MM.1S (cell line): ENCODE measurements around the gene RPH3AL.

Source experiments
- DNase-seq: peaks from one replicate; pipeline ENCODE4 v3.0.0-alpha.2; 2015
- H2AFZ ChIP-seq: fragments of 300-600 bp; sonication (generic); 2 replicates; pipeline ENCODE4 v1.6.0; 2016; ENCODE audit warnings: antibody characterized with exemption, low read length
- H3F3A ChIP-seq: fragments of 300-600 bp; sonication (generic); 2 replicates; pipeline ENCODE4 v1.6.1; 2016; ENCODE audit warnings: mild to moderate bottlenecking, antibody characterized with exemption, low read length, moderate library complexity, mixed read lengths; ENCODE audit not compliant: insufficient read depth
- H3K27ac ChIP-seq: fragments of 300-600 bp; sonication (generic); 2 replicates; pipeline ENCODE4 v1.5.1; 2016; ENCODE audit warnings: mild to moderate bottlenecking, low read length
- H3K27me3 ChIP-seq: fragments of 300-600 bp; sonication (generic); replicated peaks from 2 replicates; pipeline ENCODE4 v1.6.0; 2016; ENCODE audit warnings: low read length; ENCODE audit not compliant: insufficient read depth
- H3K36me3 ChIP-seq: fragments of 300-600 bp; sonication (generic); replicated peaks from 2 replicates; pipeline ENCODE4 v1.6.1; 2016; ENCODE audit warnings: mild to moderate bottlenecking, low read length, mixed read lengths; ENCODE audit not compliant: insufficient read depth
- H3K4me1 ChIP-seq: fragments of 300-600 bp; sonication (generic); 2 replicates; pipeline ENCODE4 v1.6.1; 2016; ENCODE audit warnings: low read length, mixed read lengths
- H3K4me2 ChIP-seq: fragments of 300-600 bp; sonication (generic); 2 replicates; pipeline ENCODE4 v1.6.0; 2016; ENCODE audit warnings: low read depth, low read length
- H3K4me3 ChIP-seq: fragments of 300-600 bp; sonication (generic); 2 replicates; pipeline ENCODE4 v1.5.1; 2016; ENCODE audit warnings: low read length, mixed read lengths
- H3K79me2 ChIP-seq: fragments of 300-600 bp; sonication (generic); 2 replicates; pipeline ENCODE4 v1.6.1; 2016; ENCODE audit warnings: mixed run types, low read length, mixed read lengths
- H3K9ac ChIP-seq: fragments of 300-600 bp; sonication (generic); 2 replicates; pipeline ENCODE4 v1.6.1; 2016; ENCODE audit warnings: low read length, mixed read lengths
- H3K9me2 ChIP-seq: fragments of 300-600 bp; sonication (generic); replicated peaks from 2 replicates; pipeline ENCODE4 v1.6.1; 2016; ENCODE audit warnings: mild to moderate bottlenecking, low read length, mixed read lengths; ENCODE audit not compliant: insufficient read depth
- H3K9me3 ChIP-seq: fragments of 300-600 bp; sonication (generic); replicated peaks from 2 replicates; pipeline ENCODE4 v1.6.1; 2016; ENCODE audit warnings: mild to moderate bottlenecking, low read length, mixed read lengths; ENCODE audit not compliant: insufficient read depth
- H4K20me1 ChIP-seq: fragments of 300-600 bp; sonication (generic); 2 replicates; pipeline ENCODE4 v1.6.1; 2016; ENCODE audit warnings: mild to moderate bottlenecking, low read length, moderate library complexity, mixed read lengths; ENCODE audit not compliant: insufficient read depth
- CTCF ChIP-seq: fragments of 300-600 bp; sonication (generic); IDR thresholded peaks from 2 replicates; pipeline ENCODE4 v1.5.1; 2016; ENCODE audit warnings: antibody characterized with exemption, low read length, mixed read lengths
- EZH2 ChIP-seq: fragments of 300-600 bp; sonication (generic); optimal IDR thresholded peaks from 2 replicates; pipeline ENCODE3; 2017; ENCODE audit warnings: low read depth, mild to moderate bottlenecking, antibody characterized with exemption, low read length, mixed read lengths
- EZH2phosphoT487 ChIP-seq: fragments of 300-600 bp; sonication (generic); IDR thresholded peaks from 2 replicates; pipeline ENCODE4 v1.6.1; 2018; ENCODE audit warnings: antibody characterized with exemption, low read length

The RPH3AL gene

DNA sequence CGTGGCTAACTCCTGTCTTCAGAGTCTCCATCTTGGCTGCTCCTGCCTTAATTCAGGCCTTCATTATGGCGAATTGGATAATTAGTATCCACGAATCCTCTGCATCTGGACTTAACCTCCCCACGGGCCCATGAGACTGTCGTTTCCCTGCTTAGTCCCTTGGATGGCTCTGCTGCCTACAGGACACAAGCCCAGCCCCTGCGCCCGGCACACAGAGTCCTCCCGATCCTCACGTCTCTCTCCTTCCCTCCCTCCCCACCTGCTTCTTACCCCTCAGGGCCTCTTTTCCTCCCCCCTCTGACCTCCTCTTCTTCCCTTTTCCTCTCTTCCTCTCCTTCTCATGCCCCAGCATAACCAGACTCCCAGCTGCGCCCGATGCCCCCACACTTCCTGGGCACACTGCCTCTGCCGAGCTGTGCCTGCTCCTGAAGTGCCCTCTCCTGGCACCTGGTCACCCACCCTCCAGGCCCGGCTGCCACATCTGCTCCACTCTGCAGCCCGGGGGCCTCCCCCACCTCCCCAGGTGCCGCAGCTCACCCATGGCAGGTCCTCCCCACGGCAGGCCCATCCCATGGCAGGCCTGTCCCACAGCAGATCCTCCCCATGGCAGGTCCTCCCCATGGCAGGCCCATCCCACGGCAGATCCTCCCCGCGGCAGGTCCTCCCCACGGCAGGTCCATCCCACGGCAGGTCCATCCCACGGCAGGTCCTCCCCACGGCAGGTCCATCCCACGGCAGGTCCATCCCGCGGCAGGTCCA, 45.9 kb downstream of the RPH3AL start:
- Histone ChIP-seq H3K36me3 (no peaks in the 10 kb centered on the region), H3K27me3 (peaks cover 88% of the 10 kb centered on the region), H3F3A (no peaks in the 10 kb centered on the region), H3K9me2 (no peaks in the 10 kb centered on the region), H3K4me1 (no peaks in the 10 kb centered on the region), H3K79me2 (no peaks in the 10 kb centered on the region), H3K27ac (no peak overlapping the region), H2AFZ (no peak overlapping the region), H4K20me1 (no peaks in the 10 kb centered on the region), H3K4me3 (no peak overlapping the region), H3K9ac (no peak overlapping the region), H3K4me2 (no peak overlapping the region), H3K9me3 (no peaks in the 10 kb centered on the region)
- DNase-seq: no peak
- no peak for TF ChIP-seq EZH2
- TF ChIP-seq CTCF: no peak
- TF ChIP-seq EZH2phosphoT487: no peak

GRCh38 chr17:306116-306515, 46.5 kb downstream of the RPH3AL start:
- Histone ChIP-seq H4K20me1 (no peaks in the 10 kb centered on the region), H3F3A (no peaks in the 10 kb centered on the region), H3K4me1 (no peaks in the 10 kb centered on the region), H3K9me2 (no peaks in the 10 kb centered on the region), H3K27me3 (peaks cover 88% of the 10 kb centered on the region), H2AFZ (no peak overlapping the region), H3K79me2 (no peaks in the 10 kb centered on the region), H3K9ac (no peak overlapping the region), H3K4me3 (no peak overlapping the region), H3K4me2 (no peak overlapping the region), H3K27ac (no peak overlapping the region), H3K36me3 (no peaks in the 10 kb centered on the region), H3K9me3 (no peaks in the 10 kb centered on the region)
- DNase-seq: no peak
- TF ChIP-seq EZH2phosphoT487 (no peak), CTCF (no peak), EZH2 (no peak)

- no peak for TF ChIP-seq EZH2phosphoT487
- TF ChIP-seq CTCF: no peak
- no peak overlapping the region for H3K9ac ChIP-seq
- no peaks in the 10 kb centered on the region for H3K9me3 ChIP-seq
- H3K27ac ChIP-seq: no peak overlapping the region
- H4K20me1 ChIP-seq: no peaks in the 10 kb centered on the region
- no peaks in the 10 kb centered on the region for H3F3A ChIP-seq
- H2AFZ ChIP-seq: no peak overlapping the region
- H3K9me2 ChIP-seq: no peaks in the 10 kb centered on the region
- no peak overlapping the region for H3K4me3 ChIP-seq
- peaks cover 85% of the 10 kb centered on the region for H3K27me3 ChIP-seq
- no peak for DNase-seq
- H3K4me1 ChIP-seq: no peaks in the 10 kb centered on the region
- no peaks in the 10 kb centered on the region for H3K36me3 ChIP-seq
- H3K4me2 ChIP-seq: no peak overlapping the region
- no peaks in the 10 kb centered on the region for H3K79me2 ChIP-seq
These were observed 47.3 kb downstream of the RPH3AL start for GRCh38 chr17:305090-305976.
